ENCODE data around the gene MANSC4. TPM values are rescaled to one million over a fixed set of nuclear protein-coding genes. Genes with fewer than 3 reads are reported as not detected.

The MANSC4 gene
- total RNA-seq, 2 experiments from 2014 or later = not detected

GRCh38 chr12:27781680-27782079 lies 1.6 kb upstream of the MANSC4 start:
- H3K27me3 Mint-ChIP-seq = no peaks in the 10 kb centered on the region
- no peak overlapping the region for H3K27ac Mint-ChIP-seq
- DNase-seq = no peak
- H3K9me3 Mint-ChIP-seq = no peaks in the 10 kb centered on the region
- peaks cover 44% of the 10 kb centered on the region for H3K4me1 Mint-ChIP-seq
- peaks cover 32% of the 10 kb centered on the region for H3K36me3 Mint-ChIP-seq
- peak overlapping the region; percentile 82 for H3K4me3 Mint-ChIP-seq

DNA sequence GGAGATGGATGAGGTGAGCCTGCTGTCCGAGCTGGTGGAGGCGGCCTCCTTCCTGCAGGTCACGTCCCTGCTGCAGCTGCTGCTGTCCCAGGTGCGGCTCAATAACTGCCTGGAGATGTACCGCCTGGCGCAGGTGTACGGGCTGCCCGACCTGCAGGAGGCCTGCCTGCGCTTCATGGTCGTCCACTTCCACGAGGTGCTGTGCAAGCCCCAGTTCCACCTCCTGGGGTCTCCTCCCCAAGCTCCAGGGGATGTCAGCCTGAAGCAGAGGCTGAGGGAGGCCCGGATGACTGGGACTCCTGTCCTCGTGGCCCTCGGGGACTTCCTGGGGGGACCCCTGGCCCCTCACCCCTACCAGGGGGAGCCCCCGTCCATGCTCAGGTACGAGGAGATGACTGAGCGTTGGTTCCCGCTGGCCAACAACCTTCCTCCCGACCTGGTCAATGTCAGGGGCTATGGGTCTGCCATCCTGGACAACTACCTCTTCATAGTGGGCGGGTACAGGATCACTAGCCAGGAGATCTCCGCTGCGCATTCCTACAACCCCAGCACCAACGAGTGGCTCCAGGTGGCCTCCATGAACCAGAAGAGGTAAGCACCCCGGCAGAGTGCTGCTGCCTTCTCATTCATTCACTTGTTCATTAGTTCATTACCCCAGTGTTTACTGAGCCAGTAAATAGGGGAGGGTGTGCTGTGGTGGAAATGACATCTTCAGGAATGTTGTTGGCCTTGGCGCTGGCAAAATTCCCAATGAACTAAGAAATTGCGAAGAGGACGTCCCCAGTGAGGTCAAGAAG lies 774 bp upstream of the MANSC4 start:
- Mint-ChIP-seq H3K27me3 (no peaks in the 10 kb centered on the region), H3K9me3 (no peaks in the 10 kb centered on the region), H3K4me1 (peaks cover 39% of the 10 kb centered on the region), H3K27ac (peak overlapping the region; percentile 79), H3K36me3 (peaks cover 28% of the 10 kb centered on the region), H3K4me3 (peak overlapping the region; percentile 82)
- DNase-seq = peak; percentile 37

DNA sequence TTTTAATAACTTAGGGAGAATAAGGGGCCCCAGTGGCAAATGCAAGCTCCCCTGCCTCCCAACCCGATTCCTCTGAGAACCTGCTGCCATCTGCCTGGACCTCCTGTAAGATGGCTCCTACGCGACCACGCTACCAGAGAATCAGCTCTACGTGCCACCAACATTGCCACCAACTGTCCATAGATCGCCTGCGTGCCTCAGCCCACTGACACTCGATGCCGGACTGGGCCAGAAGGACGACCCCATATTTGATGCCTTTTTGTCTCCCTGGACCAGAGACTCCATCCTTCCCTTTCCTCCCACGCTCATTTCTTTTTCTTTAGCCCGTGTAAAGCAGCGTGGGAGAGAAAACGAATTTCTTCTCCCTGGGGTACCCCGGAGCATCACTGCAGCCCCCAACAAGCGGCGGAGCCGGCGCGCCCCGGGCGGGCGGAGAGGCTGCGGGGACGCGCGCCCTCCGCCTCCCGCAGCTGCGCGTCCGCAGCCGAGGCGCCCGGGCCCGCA lies 568 bp downstream of the MANSC4 start:
- Mint-ChIP-seq H3K4me1 (peaks cover 31% of the 10 kb centered on the region), H3K36me3 (peaks cover 20% of the 10 kb centered on the region), H3K9me3 (no peaks in the 10 kb centered on the region), H3K27me3 (no peaks in the 10 kb centered on the region), H3K27ac (peak overlapping the region; percentile 94), H3K4me3 (peak overlapping the region; percentile 86)
- peak; percentile 23 for DNase-seq

DNA sequence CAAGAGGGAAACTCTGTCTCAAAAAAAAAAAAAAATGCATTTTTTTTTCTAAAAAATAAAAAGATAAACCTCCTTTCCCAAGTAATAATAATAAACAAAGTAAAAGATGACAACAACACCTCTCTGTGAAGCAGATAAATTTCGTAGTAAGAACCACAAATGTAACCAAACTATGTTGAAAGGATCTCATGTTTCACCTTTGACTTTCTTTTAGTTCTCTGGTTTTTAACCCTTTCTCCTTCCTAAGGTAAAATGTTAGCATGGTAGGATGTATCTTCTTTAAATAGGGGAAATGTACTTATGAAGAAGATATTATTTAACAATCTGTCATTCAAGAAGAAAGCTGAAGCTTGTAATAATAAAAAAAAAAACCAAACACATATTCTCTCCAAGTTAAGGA lies 1.8 kb downstream of the MANSC4 start:
- DNase-seq = no peak
- no peaks in the 10 kb centered on the region for H3K9me3 Mint-ChIP-seq
- no peak overlapping the region for H3K4me3 Mint-ChIP-seq
- no peak overlapping the region for H3K27ac Mint-ChIP-seq
- H3K27me3 Mint-ChIP-seq = no peaks in the 10 kb centered on the region
- H3K4me1 Mint-ChIP-seq = peaks cover 27% of the 10 kb centered on the region
- peaks cover 16% of the 10 kb centered on the region for H3K36me3 Mint-ChIP-seq

- peaks cover 10% of the 10 kb centered on the region for H3K36me3 Mint-ChIP-seq
- H3K27me3 Mint-ChIP-seq = no peaks in the 10 kb centered on the region
- no peak overlapping the region for H3K4me3 Mint-ChIP-seq
- no peak overlapping the region for H3K27ac Mint-ChIP-seq
- no peaks in the 10 kb centered on the region for H3K9me3 Mint-ChIP-seq
- peaks cover 24% of the 10 kb centered on the region for H3K4me1 Mint-ChIP-seq
- DNase-seq = no peak
Observed at GRCh38 chr12:27777141-27777540, 2.9 kb downstream of the MANSC4 start.

DNA sequence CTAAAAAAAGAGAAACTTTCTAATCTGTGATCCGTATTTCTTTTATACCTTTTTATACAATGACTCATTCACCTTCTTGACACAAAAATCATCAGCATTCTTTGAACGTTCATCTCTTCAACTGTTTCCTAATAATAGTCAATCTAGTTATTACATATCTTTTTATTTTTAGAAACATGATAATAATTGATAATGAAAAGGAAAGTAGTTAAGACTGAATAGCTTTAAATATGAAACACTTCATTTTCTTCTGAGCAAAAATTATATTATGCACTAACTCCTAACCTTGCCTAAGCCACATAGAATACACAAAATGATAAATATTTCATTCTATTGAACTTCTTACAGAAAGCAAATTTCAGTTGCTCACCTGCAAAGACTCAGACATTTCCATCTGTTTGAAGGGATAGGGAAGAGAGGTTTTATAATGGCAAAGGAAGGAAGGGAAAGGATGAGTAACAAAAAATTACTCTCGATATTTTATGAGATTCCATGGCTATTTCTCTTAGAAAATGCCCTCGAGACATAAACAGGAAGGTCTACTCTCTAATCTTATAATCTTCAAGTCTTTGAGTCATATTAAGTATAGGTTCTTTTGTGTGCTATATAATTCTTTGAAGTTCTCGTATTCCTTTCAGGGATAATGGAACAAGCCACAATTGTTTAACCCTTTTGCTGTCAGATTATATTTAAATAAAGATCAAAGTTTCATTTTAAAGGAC lies 7.5 kb downstream of the MANSC4 start:
- no peak for DNase-seq
- Mint-ChIP-seq H3K4me1 (peaks cover 8% of the 10 kb centered on the region), H3K27me3 (no peaks in the 10 kb centered on the region), H3K27ac (no peak overlapping the region), H3K4me3 (no peak overlapping the region), H3K36me3 (no peaks in the 10 kb centered on the region), H3K9me3 (no peaks in the 10 kb centered on the region)

- Mint-ChIP-seq H3K9me3 (no peaks in the 10 kb centered on the region), H3K4me1 (peaks cover 8% of the 10 kb centered on the region), H3K36me3 (no peaks in the 10 kb centered on the region), H3K27me3 (no peaks in the 10 kb centered on the region), H3K27ac (no peak overlapping the region), H3K4me3 (no peak overlapping the region)
- DNase-seq = no peak
Observed at GRCh38 chr12:27771481-27772327, 8.3 kb downstream of the MANSC4 start.

- Mint-ChIP-seq H3K4me1 (peaks cover 8% of the 10 kb centered on the region), H3K9me3 (no peaks in the 10 kb centered on the region), H3K4me3 (no peak overlapping the region), H3K27me3 (no peaks in the 10 kb centered on the region), H3K27ac (no peak overlapping the region), H3K36me3 (no peaks in the 10 kb centered on the region)
- DNase-seq = no peak
Observed at GRCh38 chr12:27769142-27769673, 10.8 kb downstream of the MANSC4 start.

GRCh38 chr12:27766587-27766986 lies 13.4 kb downstream of the MANSC4 start:
- H3K4me1 Mint-ChIP-seq = peaks cover 12% of the 10 kb centered on the region
- H3K27me3 Mint-ChIP-seq = no peaks in the 10 kb centered on the region
- peaks cover 3% of the 10 kb centered on the region for H3K36me3 Mint-ChIP-seq
- no peak overlapping the region for H3K4me3 Mint-ChIP-seq
- no peak for DNase-seq
- no peaks in the 10 kb centered on the region for H3K9me3 Mint-ChIP-seq
- no peak overlapping the region for H3K27ac Mint-ChIP-seq

GRCh38 chr12:27762757-27763156 lies 17.3 kb downstream of the MANSC4 start:
- Mint-ChIP-seq H3K9me3 (no peaks in the 10 kb centered on the region), H3K27ac (peak overlapping the region; percentile 14), H3K4me3 (no peak overlapping the region), H3K36me3 (peaks cover 5% of the 10 kb centered on the region), H3K4me1 (peaks cover 11% of the 10 kb centered on the region), H3K27me3 (no peaks in the 10 kb centered on the region)
- DNase-seq = peak; percentile 22

GRCh38 chr12:27756670-27757195 lies 23.3 kb downstream of the MANSC4 start:
- no peak for DNase-seq
- H3K27me3 Mint-ChIP-seq = no peaks in the 10 kb centered on the region
- peak overlapping the region; percentile 7 for H3K27ac Mint-ChIP-seq
- H3K4me1 Mint-ChIP-seq = peaks cover 2% of the 10 kb centered on the region
- H3K4me3 Mint-ChIP-seq = no peak overlapping the region
- no peaks in the 10 kb centered on the region for H3K9me3 Mint-ChIP-seq
- peaks cover 19% of the 10 kb centered on the region for H3K36me3 Mint-ChIP-seq

DNA sequence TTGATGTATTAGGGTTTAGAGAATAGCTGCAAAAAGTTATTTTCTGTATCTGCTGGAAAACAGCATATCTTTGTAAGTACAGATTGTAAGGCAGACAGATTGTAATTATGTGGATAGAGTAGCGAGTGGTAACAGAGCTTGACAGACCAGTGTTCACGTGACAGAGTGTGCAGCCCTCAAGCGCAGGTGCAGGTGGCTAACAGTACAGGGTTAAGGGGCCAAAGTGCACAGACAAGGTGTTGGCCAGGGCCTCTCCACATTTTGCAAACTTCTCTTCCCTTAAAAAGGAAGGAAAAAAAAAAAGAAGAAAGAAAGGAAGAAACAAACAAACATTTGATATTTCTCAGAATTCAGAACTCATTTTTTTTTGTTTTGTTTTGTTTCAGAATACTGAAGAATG lies 25.2 kb downstream of the MANSC4 start:
- no peak overlapping the region for H3K27ac Mint-ChIP-seq
- H3K4me1 Mint-ChIP-seq = no peaks in the 10 kb centered on the region
- H3K4me3 Mint-ChIP-seq = no peak overlapping the region
- no peaks in the 10 kb centered on the region for H3K27me3 Mint-ChIP-seq
- no peaks in the 10 kb centered on the region for H3K9me3 Mint-ChIP-seq
- DNase-seq = no peak
- H3K36me3 Mint-ChIP-seq = peaks cover 18% of the 10 kb centered on the region

DNA sequence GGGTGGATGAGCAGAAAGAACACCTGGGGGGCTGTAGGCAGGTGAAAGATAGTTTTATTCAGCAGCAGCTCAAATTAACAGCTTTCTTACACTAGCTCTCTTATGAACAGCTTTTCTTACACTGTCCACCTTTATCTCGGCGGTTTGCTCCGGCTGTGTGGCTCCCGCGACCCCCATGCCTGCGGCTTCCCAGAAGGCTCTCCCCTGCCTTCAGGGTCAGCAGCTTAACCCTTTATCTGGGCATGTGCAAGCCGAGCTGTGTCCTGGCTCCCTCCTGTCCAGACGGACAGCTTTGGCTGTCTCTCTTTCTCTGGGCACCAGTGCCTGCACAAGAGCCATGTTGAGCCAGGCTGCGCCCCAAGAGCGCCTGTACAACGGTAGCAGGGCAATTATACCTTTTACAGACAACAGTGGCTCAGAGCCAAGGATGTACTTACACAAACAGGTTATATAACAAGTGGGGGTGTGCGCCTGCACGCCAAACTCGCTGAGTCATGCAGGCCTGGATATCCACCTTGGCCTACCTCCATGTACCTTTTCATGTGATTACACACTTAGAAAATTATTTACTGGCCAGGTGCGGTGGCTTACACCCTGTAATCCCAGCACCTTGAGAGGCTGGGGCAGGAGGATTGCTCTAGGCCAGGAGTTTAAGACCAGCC lies 28.5 kb downstream of the MANSC4 start:
- Mint-ChIP-seq H3K27ac (no peak overlapping the region), H3K27me3 (no peaks in the 10 kb centered on the region), H3K9me3 (no peaks in the 10 kb centered on the region), H3K4me1 (no peaks in the 10 kb centered on the region), H3K36me3 (peaks cover 21% of the 10 kb centered on the region), H3K4me3 (no peak overlapping the region)
- DNase-seq = no peak

All from activated naive CD8-positive, alpha-beta T cell treated with anti-CD3 and anti-CD28 coated beads for 36 hours (primary cell).